Measurements from ENCODE around the gene C2orf74.
"Not testable (repeated sequence)": the region's sequence is repeated elsewhere in the genome, so short reads cannot be mapped to it uniquely, and the experiment has no call there.

C2orf74 gene

DNA sequence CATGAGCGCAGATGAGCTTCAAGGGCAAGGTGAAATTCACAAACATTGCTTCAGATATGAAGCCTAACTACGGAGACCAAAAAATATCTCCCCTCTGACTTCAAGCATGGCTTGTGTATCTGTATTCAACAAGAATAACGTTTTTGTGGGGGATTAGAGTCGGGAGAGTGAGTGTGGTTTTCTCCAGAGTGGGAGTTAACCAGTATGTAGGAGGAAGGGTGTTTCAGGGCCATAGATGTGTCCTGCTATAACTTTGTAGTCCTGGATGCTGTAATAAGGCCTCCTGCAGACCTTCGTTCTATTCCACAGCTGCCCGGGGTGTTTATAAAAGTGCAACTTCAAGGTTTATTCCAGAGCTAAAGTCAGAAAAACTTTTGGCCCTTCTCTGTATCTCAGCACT lies 12.9 kb upstream of the C2orf74 start:
- no peak for DNase-seq (ENCODE audit: extremely low read depth, low read depth)
- TF ChIP-seq, protein P1, sequence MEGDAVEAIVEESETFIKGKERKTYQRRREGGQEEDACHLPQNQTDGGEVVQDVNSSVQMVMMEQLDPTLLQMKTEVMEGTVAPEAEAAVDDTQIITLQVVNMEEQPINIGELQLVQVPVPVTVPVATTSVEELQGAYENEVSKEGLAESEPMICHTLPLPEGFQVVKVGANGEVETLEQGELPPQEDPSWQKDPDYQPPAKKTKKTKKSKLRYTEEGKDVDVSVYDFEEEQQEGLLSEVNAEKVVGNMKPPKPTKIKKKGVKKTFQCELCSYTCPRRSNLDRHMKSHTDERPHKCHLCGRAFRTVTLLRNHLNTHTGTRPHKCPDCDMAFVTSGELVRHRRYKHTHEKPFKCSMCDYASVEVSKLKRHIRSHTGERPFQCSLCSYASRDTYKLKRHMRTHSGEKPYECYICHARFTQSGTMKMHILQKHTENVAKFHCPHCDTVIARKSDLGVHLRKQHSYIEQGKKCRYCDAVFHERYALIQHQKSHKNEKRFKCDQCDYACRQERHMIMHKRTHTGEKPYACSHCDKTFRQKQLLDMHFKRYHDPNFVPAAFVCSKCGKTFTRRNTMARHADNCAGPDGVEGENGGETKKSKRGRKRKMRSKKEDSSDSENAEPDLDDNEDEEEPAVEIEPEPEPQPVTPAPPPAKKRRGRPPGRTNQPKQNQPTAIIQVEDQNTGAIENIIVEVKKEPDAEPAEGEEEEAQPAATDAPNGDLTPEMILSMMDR (IDR thresholded peaks at IDR 0.05; ENCODE audit: low read depth, low read length, missing control alignments) = no peak
- H3K4me3 ChIP-seq (replicated peaks; ENCODE audit: low read depth, low read length) = no peak overlapping the region

DNA sequence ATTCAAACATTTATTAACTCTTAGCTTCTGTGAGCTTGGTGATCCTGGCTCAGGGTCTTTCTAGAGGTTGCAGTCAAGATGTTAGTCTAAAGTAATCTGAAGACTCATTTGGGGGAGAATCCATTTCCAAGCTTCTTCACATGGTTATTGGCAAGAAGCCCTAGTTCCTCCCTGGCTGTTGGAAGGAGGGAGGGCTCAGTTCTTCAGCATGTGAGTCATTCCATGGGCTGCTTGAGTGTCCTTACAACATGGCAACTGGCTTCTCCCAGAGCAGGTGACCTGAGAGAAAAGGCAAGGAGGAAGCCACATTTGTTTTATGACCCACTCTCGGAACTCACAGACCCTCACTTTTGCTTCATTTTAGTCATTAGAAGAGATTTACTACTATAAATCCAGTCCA lies 10.6 kb upstream of the C2orf74 start:
- H3K4me3 ChIP-seq (replicated peaks; ENCODE audit: low read depth, low read length) = no peak overlapping the region
- DNase-seq (ENCODE audit: extremely low read depth, low read depth) = peak; percentile 27
- TF ChIP-seq, protein P1 (IDR thresholded peaks at IDR 0.05; ENCODE audit: low read depth, low read length, missing control alignments) = no peak

DNA sequence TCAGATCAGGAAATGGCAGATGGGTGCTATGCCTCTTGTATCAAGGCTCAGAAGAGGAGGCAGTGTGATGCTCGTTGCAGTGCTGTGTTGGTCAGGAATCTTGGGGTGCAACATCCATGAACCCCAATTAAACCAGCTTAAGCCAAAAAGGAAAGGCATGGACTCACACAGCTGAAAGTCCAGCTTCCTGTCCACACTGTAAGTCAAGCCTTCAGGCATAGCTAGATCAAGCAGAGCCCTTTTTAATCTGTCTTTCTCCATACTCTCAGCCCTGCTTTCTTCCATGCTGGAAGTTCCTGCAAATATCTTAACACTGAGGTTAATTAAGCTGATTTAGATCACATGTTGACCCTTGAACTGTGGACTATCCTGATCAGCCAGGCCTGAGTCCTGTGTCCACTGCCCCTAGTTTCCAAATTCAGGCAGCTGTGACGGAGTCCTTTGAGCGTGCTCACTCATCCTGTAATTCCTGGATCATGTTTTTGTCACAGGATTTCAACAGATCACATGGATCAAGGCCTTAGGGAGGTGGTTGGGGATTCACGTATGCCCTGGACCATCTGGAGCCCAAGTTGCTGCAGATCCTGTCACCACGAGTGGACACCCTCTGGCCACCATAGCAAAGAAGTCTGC lies 4.5 kb upstream of the C2orf74 start:
- no peak for DNase-seq (ENCODE audit: extremely low read depth, low read depth)
- TF ChIP-seq, protein P1 (IDR thresholded peaks at IDR 0.05; ENCODE audit: low read depth, low read length, missing control alignments) = no peak
- H3K4me3 ChIP-seq (replicated peaks; ENCODE audit: low read depth, low read length) = no peak overlapping the region

DNA sequence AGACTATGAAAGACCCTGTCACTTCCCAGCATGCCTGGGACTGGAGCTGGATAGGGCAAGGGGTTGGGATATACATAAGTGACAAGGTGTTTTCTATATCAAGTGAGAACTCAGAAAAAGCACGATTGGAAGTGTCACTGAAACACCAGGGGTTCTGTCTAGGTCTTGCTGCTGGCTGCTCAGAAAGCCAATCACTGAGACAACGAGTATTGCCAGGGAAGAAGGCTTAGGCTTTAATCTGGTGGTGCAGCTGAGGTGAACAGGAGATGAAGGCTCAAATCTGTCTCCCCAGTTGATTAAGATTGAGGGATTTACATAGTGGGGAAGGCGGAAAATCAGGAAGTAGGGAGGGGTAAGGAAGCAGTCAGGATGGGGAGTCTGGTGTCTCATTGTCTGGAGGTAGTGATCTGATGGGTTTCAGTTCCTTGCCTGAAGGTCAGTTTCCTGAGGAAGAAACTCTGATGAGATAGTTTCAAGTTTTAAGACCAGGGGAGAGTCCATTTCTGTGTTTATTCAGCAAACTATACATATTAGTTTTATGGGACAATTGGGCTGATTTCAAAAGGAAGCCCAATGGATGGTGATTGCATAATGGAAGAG lies 3.5 kb upstream of the C2orf74 start:
- no peak for DNase-seq (ENCODE audit: extremely low read depth, low read depth)
- TF ChIP-seq, protein P1 (IDR thresholded peaks at IDR 0.05; ENCODE audit: low read depth, low read length, missing control alignments) = no peak
- H3K4me3 ChIP-seq (replicated peaks; ENCODE audit: low read depth, low read length) = no peak overlapping the region

DNA sequence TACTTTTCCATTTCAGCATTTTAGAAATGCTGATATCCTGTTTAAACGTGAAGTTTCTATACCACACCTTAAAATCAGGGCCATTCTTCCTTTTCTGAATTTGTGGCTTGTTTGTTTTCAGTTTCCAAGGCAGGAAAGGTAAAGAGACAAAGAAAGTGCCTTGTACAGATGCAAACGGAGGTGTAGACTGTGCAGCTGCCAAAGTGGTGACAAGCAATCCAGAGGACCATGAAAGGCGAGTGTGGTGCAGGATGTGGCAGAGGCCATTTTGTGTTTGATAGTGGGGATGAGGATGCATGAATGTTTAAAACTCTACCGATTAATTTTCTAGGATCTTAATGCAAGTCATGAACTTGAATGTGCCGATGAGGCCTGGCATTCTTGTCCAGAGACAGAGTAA lies 733 bp downstream of the C2orf74 start:
- DNase-seq (ENCODE audit: extremely low read depth, low read depth) = no peak
- TF ChIP-seq, protein P1 (IDR thresholded peaks at IDR 0.05; ENCODE audit: low read depth, low read length, missing control alignments) = no peak
- no peak overlapping the region for H3K4me3 ChIP-seq (replicated peaks; ENCODE audit: low read depth, low read length)

DNA sequence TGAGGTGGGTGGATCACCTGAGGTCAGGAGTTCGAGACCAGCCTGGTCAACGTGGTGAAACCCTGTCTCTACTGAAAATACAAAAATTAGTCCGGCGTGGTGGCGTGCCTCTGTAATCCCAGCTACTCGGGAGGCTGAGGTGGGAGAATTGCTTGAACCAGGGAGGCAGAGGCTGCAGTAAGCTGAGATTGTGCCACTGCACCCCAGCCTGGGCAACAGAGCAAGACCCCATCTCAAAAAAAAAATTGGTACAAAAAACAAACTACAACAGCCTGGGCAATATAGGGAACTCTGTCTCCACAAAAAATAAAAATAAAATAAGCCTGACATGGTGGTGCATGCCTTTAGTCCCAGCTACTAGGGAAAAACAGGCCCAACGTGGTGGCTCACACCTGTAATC lies 3.1 kb downstream of the C2orf74 start:
- not testable (repeated sequence) for DNase-seq (ENCODE audit: extremely low read depth, low read depth); H3K4me3 ChIP-seq (replicated peaks; ENCODE audit: low read depth, low read length)

DNA sequence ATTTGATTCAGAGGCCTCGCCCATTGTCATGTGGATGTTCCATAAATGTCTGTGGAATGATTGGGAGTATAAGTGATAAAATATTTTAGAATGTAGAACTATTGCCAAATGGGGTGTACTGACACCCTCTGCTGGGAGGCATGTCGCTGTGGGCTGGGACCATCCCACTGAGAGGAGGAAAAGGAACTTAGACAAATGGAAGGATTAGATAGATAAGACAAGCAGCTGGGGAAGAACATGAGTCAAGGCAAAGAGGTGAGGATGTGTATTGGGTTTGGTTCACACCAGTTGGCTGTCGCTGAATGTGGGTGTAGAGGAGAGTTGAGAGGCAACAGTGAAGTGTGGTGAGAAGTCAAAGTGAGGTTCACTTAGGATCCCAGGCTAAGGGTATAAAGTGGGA lies 4.0 kb downstream of the C2orf74 start:
- no peak for DNase-seq (ENCODE audit: extremely low read depth, low read depth)
- no peak overlapping the region for H3K4me3 ChIP-seq (replicated peaks; ENCODE audit: low read depth, low read length)
- TF ChIP-seq, protein P1 (IDR thresholded peaks at IDR 0.05; ENCODE audit: low read depth, low read length, missing control alignments) = no peak
